ENCODE data around the gene ZNF335.
"Not testable (repeated sequence)": the region's sequence is repeated elsewhere in the genome, so short reads cannot be mapped to it uniquely, and the experiment has no call there.

The ZNF335 gene

DNA sequence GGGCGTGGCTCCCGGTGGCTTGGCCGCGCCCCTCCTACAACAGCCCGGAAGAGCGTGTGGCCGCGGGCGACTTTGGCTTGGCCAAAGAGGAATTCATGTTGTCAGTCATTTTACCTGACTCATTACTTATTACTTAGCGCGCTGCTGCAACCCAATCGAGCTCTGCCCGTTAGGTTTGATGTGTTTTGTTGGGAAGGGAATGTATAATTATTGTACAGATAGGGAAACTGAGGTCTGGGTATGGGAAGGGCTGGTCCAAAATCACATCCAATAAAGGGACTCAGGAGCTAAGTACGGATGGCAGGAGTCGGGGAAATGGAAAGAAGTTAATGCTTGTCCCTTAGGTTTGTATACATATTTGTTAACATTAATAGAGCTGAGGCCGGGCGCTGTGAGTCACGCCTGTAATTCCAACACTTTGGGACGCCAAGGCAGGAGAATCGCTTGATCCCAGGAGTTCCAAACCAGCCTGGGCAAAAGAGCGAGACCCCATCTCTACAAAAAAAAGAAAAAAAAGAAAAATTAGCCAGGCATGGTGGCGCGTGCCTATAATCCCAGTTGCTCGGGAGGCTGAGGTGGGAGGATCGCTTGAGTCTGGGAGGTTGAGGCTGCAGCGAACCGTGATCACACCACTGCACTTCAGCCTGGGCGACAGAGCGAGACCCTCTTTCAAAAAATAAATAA, 639 bp upstream of the ZNF335 start:
- DNase-seq (ENCODE audit: low read depth in 2 of 3, low spot score in 1 of 3): no peak

DNA sequence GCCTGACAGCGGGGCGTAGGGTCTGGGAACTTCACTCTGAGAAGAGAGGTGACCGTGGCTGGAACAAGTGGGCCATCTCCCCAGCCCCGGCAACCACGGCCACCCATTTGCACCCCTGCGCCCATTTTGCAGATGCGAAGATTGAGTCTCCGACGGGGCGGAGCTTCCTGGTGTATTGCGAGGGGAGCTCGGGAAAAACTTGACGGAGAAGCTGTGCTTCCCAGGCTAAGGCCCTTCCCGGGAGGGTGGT, 653 bp downstream of the ZNF335 start:
- DNase-seq (ENCODE audit: low read depth in 2 of 3, low spot score in 1 of 3): no peak

DNA sequence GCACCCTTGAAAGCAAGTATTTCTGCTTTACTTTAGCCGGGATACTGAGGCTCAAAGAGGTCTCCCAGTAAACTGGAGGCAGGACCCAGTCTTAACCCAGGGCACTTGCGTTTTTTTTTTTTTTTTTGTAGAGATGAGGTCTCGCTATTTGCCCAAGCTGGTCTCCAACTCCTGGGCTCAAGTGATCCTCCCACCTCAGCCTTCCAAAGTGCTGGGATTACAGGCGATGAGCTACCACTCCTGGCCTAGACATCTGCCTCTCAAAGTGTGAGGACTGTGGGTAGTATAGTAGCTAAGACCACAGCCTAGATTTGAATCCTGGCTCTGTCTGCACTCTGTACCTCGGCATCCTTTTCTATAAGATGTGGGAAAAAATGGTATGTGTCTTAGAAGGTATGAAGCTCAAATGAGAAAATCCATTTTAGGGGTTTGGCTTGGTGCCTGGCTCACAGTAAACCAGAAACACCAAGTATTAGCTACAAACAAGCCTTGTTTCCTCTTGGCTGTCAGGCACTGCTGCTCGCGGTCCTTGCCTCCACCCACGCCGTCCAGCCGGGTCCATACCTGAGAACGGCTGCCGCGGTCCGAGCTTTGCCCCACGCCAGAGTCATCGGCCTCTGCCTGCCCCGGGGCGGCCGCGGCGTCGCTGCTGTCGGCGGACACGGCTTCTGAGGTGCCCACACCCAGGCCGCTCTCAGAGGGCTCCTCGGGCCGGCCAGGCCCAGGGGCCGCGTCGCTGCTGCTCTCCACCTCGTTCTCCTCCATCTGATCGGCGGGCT, 1.2 kb downstream of the ZNF335 start:
- DNase-seq (ENCODE audit: low read depth in 2 of 3, low spot score in 1 of 3): no peak

DNA sequence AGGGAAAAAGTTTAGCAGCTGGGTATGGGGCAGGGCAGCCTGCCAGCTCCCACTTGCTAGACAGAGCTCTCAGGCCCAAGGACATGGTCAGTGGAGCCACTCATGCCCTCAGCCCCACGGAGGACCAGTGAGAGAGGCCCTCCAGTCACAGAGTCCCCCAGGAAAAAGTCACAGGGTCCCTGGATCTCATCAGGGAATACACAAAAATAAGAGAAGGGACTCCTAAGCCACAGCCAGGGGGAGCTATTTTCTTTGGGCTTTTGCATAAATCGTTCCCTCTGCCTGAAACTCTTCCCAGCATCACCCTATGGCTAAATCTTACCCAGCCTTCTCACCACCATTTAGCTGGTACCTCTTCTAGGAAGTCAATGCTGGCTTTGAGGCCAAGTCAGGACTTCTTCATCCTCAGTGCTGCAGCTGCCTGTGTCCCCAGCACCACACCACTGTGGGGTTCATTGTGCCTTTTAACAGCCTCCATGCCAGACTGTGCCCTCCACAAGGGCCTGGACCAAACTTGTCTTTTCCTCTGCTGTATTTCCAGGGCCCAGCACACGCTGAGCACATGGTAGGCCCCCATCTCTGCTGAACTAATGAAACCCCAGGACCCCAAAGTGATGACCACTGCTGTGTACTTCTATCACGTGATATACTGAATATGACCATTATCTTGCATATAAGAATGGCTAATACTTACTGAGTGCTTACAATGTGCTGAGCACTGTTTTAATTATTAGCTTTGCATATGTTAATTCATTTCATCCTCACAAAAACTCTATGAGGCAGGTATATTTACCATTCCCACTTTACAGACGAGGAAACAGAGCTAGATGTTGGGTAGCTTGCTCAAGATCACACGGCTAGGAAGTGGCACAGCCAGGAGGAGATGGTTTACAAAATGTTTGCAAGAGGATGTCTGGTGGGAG, 2.0 kb downstream of the ZNF335 start:
- DNase-seq (ENCODE audit: low read depth in 2 of 3, low spot score in 1 of 3): no peak

GRCh38 chr20:45968801-45969711, 2.9 kb downstream of the ZNF335 start:
- DNase-seq (ENCODE audit: low read depth in 2 of 3, low spot score in 1 of 3): no peak

- DNase-seq (ENCODE audit: low read depth in 2 of 3, low spot score in 1 of 3): no peak
These were observed 3.8 kb downstream of the ZNF335 start for GRCh38 chr20:45968081-45968671.

- no peak for DNase-seq (ENCODE audit: low read depth in 2 of 3, low spot score in 1 of 3)
These were observed 4.4 kb downstream of the ZNF335 start for GRCh38 chr20:45967551-45968080.

DNA sequence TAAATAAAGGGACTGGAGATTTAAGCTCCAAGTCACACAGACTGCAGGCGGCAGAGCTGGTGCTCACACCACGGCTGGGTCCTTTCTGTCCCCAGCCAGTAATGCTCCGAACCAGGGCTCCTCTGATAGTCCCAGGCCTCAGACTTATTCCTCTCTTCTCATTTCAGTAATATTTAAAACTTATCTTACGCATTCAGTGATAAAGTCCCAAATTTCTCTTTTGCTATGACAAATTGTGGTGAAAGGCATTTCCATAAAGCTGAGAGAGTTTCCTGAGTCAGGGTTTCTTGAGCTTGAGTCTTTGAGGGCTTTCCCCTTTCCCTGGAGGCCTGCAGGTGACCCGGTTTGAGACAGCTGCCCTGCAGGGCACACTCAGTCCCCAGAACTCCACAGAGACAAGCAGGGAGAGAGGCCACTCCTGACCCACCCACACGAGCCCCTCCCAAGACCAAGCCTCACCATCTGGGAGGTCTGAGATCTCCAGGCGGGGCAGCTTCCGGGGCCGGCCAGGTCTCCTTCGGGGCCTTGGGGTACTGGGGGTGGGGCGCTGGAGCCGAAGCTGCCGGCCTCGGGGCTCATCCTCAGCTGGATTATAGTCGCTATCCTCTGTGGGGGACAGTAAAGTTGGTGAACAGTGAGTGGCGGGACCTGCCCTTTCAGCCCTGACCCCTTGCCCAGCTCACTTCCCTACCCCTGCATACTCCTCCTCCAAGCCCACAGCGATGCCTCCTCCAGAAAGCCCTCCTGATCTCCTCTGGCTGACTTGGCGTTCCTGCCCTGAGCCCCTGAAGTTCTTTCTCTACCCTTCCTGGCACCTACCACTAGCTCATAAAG, 6.6 kb downstream of the ZNF335 start:
- no peak for DNase-seq (ENCODE audit: low read depth in 2 of 3, low spot score in 1 of 3)

DNA sequence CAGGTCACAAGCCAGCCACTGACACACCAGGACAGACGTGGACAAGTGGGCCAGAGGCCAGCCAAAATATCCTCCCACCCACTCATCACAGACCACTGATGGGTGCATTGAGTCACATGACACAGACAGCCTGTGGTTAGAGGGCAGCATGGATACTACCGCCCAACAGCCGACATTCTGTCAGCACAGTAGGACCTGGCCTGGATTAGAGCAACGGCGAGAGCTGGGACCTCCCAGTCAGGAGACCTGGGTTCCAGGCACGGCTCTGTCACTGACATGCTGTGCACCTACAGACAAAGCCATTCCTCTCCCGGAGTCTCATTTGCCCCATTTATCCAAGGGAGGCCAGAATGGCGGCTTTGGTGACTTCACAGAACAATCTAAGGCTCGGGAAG, 8.0 kb downstream of the ZNF335 start:
- no peak for DNase-seq (ENCODE audit: low read depth in 2 of 3, low spot score in 1 of 3)

GRCh38 chr20:45963059-45964005, 8.7 kb downstream of the ZNF335 start:
- DNase-seq (ENCODE audit: low read depth in 2 of 3, low spot score in 1 of 3): no peak

- no peak for DNase-seq (ENCODE audit: low read depth in 2 of 3, low spot score in 1 of 3)
These were observed 9.8 kb downstream of the ZNF335 start for GRCh38 chr20:45962031-45962755.

- DNase-seq (ENCODE audit: low read depth in 2 of 3, low spot score in 1 of 3): no peak
These were observed 11.9 kb downstream of the ZNF335 start for GRCh38 chr20:45959956-45960630.

- DNase-seq (ENCODE audit: low read depth in 2 of 3, low spot score in 1 of 3): no peak
These were observed 12.9 kb downstream of the ZNF335 start for GRCh38 chr20:45959126-45959525.

DNA sequence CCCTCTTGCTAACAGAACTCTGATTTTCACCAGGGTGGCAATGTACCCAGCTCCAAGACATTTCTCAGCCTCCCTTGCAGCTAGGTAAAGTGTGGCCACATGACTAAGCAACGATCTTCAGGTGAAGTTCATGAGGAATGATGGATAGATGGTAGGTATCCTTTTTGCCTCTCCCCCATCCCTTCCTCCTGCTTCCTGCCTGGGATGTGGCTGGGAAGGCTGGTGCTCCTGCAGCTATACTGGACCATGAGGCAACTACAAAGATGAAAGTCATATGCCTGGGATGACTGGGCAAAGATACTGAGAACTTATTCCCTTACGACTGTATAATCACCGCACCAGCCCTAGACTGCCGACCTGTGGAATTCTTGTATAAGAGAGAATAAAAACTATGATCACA, 13.4 kb downstream of the ZNF335 start:
- DNase-seq (ENCODE audit: low read depth in 2 of 3, low spot score in 1 of 3): no peak

GRCh38 chr20:45957021-45957941, 14.7 kb downstream of the ZNF335 start:
- no peak for DNase-seq (ENCODE audit: low read depth in 2 of 3, low spot score in 1 of 3)

DNA sequence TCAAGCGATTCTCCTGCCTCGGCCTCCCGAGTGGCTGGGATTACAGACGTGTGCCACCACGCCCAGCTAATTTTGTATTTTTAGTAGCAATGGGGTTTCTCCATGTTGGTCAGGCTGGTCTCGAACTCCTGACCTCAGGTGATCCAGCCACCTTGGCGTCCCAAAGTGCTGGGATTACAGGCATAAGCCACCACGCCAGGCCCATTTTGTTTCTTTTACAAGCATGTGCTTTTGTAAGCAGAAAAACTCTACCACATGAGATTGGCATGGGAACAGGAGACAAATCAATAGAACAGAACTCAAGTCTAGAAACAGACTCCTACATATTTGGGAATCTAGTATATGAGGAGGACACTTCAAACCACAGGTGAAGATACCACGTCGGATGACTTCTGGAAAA, 15.7 kb downstream of the ZNF335 start:
- not testable (repeated sequence) for DNase-seq (ENCODE audit: low read depth in 2 of 3, low spot score in 1 of 3)
